WTC11 (cell line): ENCODE results near the gene ANKMY2.

Source experiments
- ATF2 ChIP-seq: sonication (generic); formaldehyde crosslinking; IDR thresholded peaks from 2 replicates; pipeline ENCODE4 v1.8.1; 2022; ENCODE audit warnings: low read depth, missing genetic modification reagents, borderline replicate concordance
- ELF4 ChIP-seq: sonication (generic); formaldehyde crosslinking; IDR thresholded peaks from 2 replicates; pipeline ENCODE4 v1.8.1; 2022; ENCODE audit warnings: low read depth, mild to moderate bottlenecking, moderate library complexity, missing genetic modification reagents
- FOXP1 ChIP-seq: sonication (generic); formaldehyde crosslinking; IDR thresholded peaks from 2 replicates; pipeline ENCODE4 v1.8.0; 2022; ENCODE audit warnings: missing genetic modification reagents, mild to moderate bottlenecking, moderate library complexity, borderline replicate concordance
- HMGXB4 ChIP-seq: sonication (generic); formaldehyde crosslinking; IDR thresholded peaks from 2 replicates; pipeline ENCODE4 v1.8.1; 2023; ENCODE audit warnings: mild to moderate bottlenecking, moderate library complexity, missing genetic modification reagents
- JUN ChIP-seq: sonication (generic); formaldehyde crosslinking; IDR thresholded peaks from 2 replicates; pipeline ENCODE4 v1.8.0; 2023; ENCODE audit warnings: mild to moderate bottlenecking, missing genetic modification reagents
- NR3C1 ChIP-seq: sonication (generic); formaldehyde crosslinking; conservative IDR thresholded peaks from 2 replicates; pipeline ENCODE4 v1.8.1; 2023; ENCODE audit warnings: low read depth, mild to moderate bottlenecking, missing genetic modification reagents
- TF ChIP-seq, protein P1 (sequence below): fragments of 200-600 bp; IDR thresholded peaks from 2 replicates; pipeline ENCODE4 v1.8.0; 2022; ENCODE audit warnings: antibody characterized with exemption

- no peak for TF ChIP-seq ELF4 (CRISPR knock-in tag)
- TF ChIP-seq, protein P1, sequence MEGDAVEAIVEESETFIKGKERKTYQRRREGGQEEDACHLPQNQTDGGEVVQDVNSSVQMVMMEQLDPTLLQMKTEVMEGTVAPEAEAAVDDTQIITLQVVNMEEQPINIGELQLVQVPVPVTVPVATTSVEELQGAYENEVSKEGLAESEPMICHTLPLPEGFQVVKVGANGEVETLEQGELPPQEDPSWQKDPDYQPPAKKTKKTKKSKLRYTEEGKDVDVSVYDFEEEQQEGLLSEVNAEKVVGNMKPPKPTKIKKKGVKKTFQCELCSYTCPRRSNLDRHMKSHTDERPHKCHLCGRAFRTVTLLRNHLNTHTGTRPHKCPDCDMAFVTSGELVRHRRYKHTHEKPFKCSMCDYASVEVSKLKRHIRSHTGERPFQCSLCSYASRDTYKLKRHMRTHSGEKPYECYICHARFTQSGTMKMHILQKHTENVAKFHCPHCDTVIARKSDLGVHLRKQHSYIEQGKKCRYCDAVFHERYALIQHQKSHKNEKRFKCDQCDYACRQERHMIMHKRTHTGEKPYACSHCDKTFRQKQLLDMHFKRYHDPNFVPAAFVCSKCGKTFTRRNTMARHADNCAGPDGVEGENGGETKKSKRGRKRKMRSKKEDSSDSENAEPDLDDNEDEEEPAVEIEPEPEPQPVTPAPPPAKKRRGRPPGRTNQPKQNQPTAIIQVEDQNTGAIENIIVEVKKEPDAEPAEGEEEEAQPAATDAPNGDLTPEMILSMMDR: no peak
- no peak for TF ChIP-seq JUN (CRISPR knock-in tag)
- TF ChIP-seq HMGXB4 (CRISPR knock-in tag): no peak
- no peak for TF ChIP-seq ATF2 (CRISPR knock-in tag)
- TF ChIP-seq FOXP1 (CRISPR knock-in tag): no peak
- no peak for TF ChIP-seq NR3C1 (CRISPR knock-in tag)
Measured at GRCh38 chr7:16587790-16588189, 57.8 kb downstream of the ANKMY2 start.
